ENCODE data around the gene KLHL29. TPM values are rescaled to one million over a fixed set of nuclear protein-coding genes. Genes with fewer than 3 reads are reported as not detected.
"Not testable (repeated sequence)": the region's sequence is repeated elsewhere in the genome, so short reads cannot be mapped to it uniquely, and the experiment has no call there.

Gene KLHL29
- total and polyA plus RNA-seq, 4 donors: 0.29 to 2.3 (median 0.68) TPM

- no peak for TF ChIP-seq ZBTB33 (IDR thresholded peaks at IDR 0.05)
- no peak for TF ChIP-seq FOXA2 (IDR thresholded peaks at IDR 0.05)
- TF ChIP-seq SP1 (IDR thresholded peaks at IDR 0.05): no peak
- TF ChIP-seq GABPA (IDR thresholded peaks at IDR 0.05 in 1 of 2, conservative IDR thresholded peaks at IDR 0.05 in 1 of 2): no peak
Observed at GRCh38 chr2:23390152-23390551, 5.2 kb downstream of the KLHL29 start (continued).

- H3K9ac ChIP-seq (ENCODE audit: low read depth in 1 of 2, low read length in 2 of 2); H3K9me3 ChIP-seq (ENCODE audit: control insufficient read depth in 4 of 4, low read length in 3 of 4); H3K36me3 ChIP-seq (ENCODE audit: control insufficient read depth in 4 of 4, insufficient read depth in 3 of 4, low read depth in 1 of 4, low read length in 3 of 4); DNase-seq (ENCODE audit: low spot score); H3K4me3 ChIP-seq (ENCODE audit: low read depth in 1 of 3, low read length in 3 of 3); H3K27me3 ChIP-seq (ENCODE audit: control insufficient read depth in 4 of 4, insufficient read depth in 4 of 4, low read length in 3 of 4); H3K27ac ChIP-seq (ENCODE audit: low read depth in 1 of 2, low read length in 2 of 2): not testable (repeated sequence)
- 87% methylated on average over 10 of the region's 10 CpGs for WGBS
- H3K4me1 ChIP-seq (ENCODE audit: control insufficient read depth in 4 of 4, insufficient read depth in 4 of 4, low read length in 3 of 4): peaks cover 8 to 10% (median 10%) of the 10 kb centered on the region in 4 donors
Observed at GRCh38 chr2:23391237-23391736, 6.3 kb downstream of the KLHL29 start.

GRCh38 chr2:23393722-23394121 lies 8.7 kb downstream of the KLHL29 start:
- no peaks in the 10 kb centered on the region for H3K9me3 ChIP-seq (ENCODE audit: control insufficient read depth in 4 of 4, low read length in 3 of 4)
- 74% methylated on average over 8 of the region's 8 CpGs for WGBS
- peaks cover 0 to 8% (median 2%) of the 10 kb centered on the region in 4 donors for H3K27me3 ChIP-seq (ENCODE audit: control insufficient read depth in 4 of 4, insufficient read depth in 4 of 4, low read length in 3 of 4)
- no peak for DNase-seq (ENCODE audit: low spot score)
- H3K4me1 ChIP-seq (ENCODE audit: control insufficient read depth in 4 of 4, insufficient read depth in 4 of 4, low read length in 3 of 4): no peaks in the 10 kb centered on the region
- no peak for TF ChIP-seq MAX (IDR thresholded peaks at IDR 0.05)
- no peak for TF ChIP-seq FOXA2 (IDR thresholded peaks at IDR 0.05)
- TF ChIP-seq TAF1 (conservative IDR thresholded peaks at IDR 0.05): no peak
- no peak for TF ChIP-seq YY1 (IDR thresholded peaks at IDR 0.05)
- TF ChIP-seq JUND (IDR thresholded peaks at IDR 0.05): no peak
- no peak for TF ChIP-seq NR2F2 (IDR thresholded peaks at IDR 0.05)
- TF ChIP-seq HNF4A (conservative IDR thresholded peaks at IDR 0.05): no peak
- H3K9ac ChIP-seq (ENCODE audit: low read depth in 1 of 2, low read length in 2 of 2): no peak overlapping the region
- no peak overlapping the region for H3K4me3 ChIP-seq (ENCODE audit: low read depth in 1 of 3, low read length in 3 of 3)
- H3K27ac ChIP-seq (ENCODE audit: low read depth in 1 of 2, low read length in 2 of 2): no peak overlapping the region
- H3K36me3 ChIP-seq (ENCODE audit: control insufficient read depth in 4 of 4, insufficient read depth in 3 of 4, low read depth in 1 of 4, low read length in 3 of 4): no peaks in the 10 kb centered on the region

- Histone ChIP-seq H3K36me3 (ENCODE audit: control insufficient read depth in 4 of 4, insufficient read depth in 3 of 4, low read depth in 1 of 4, low read length in 3 of 4) (no peaks in the 10 kb centered on the region), H3K27me3 (ENCODE audit: control insufficient read depth in 4 of 4, insufficient read depth in 4 of 4, low read length in 3 of 4) (peaks cover 0 to 4% (median 2%) of the 10 kb centered on the region in 4 donors), H3K9ac (ENCODE audit: low read depth in 1 of 2, low read length in 2 of 2) (no peak overlapping the region), H3K27ac (ENCODE audit: low read depth in 1 of 2, low read length in 2 of 2) (no peak overlapping the region), H3K4me3 (ENCODE audit: low read depth in 1 of 3, low read length in 3 of 3) (no peak overlapping the region), H3K4me1 (ENCODE audit: control insufficient read depth in 4 of 4, insufficient read depth in 4 of 4, low read length in 3 of 4) (no peaks in the 10 kb centered on the region), H3K9me3 (ENCODE audit: control insufficient read depth in 4 of 4, low read length in 3 of 4) (no peaks in the 10 kb centered on the region)
- DNase-seq (ENCODE audit: low spot score): no peak
- TF ChIP-seq CTCF (IDR thresholded peaks at IDR 0.05; ENCODE audit: low read depth, low read length, missing input control) (no peak), ATF3 (IDR thresholded peaks at IDR 0.05) (no peak), HNF4G (IDR thresholded peaks at IDR 0.05) (no peak), RAD21 (IDR thresholded peaks at IDR 0.05) (no peak), FOXA1 (IDR thresholded peaks at IDR 0.05) (no peak), RXRA (IDR thresholded peaks at IDR 0.05) (no peak), EGR1 (IDR thresholded peaks at IDR 0.05; ENCODE audit: low read depth in 2 of 2) (no peak), GABPA (IDR thresholded peaks at IDR 0.05 in 1 of 2, conservative IDR thresholded peaks at IDR 0.05 in 1 of 2) (no peak), YY1 (IDR thresholded peaks at IDR 0.05) (no peak), JUND (IDR thresholded peaks at IDR 0.05) (no peak), SP1 (IDR thresholded peaks at IDR 0.05) (no peak), ZBTB33 (IDR thresholded peaks at IDR 0.05) (no peak)
- WGBS: 61% methylated on average over 4 of the region's 4 CpGs
Observed at GRCh38 chr2:23394700-23395099, 9.7 kb downstream of the KLHL29 start.

Data from liver (tissue), 9 donors.